Naive thymus-derived CD4-positive, alpha-beta T cell (primary cell): ENCODE measurements around the gene CCL25. TPM values are rescaled to one million over a fixed set of nuclear protein-coding genes. Genes with fewer than 3 reads are reported as not detected.
"Not testable (repeated sequence)": the region's sequence is repeated elsewhere in the genome, so short reads cannot be mapped to it uniquely, and the experiment has no call there.

Experiments
- ATAC-seq: fragments of 150-1000 bp; cut with Tn5 transposase; 2 replicates; pipeline ENCODE4 v1.10.0; 2021; ENCODE audit warnings: mild to moderate bottlenecking, moderate library complexity
- CTCF ChIA-PET: fragments of 350-600 bp; sonication (Branson Sonifier 250); formaldehyde crosslinking; loops from one replicate; lab custom pipeline; 2021; ENCODE audit warnings: antibody characterized with exemption; lab: Charles Lee
- POLR2A ChIA-PET: fragments of 350-600 bp; sonication (Branson Sonifier 250); formaldehyde crosslinking; loops from one replicate; lab custom pipeline; 2021; ENCODE audit warnings: antibody characterized with exemption, inconsistent platforms; lab: Charles Lee
- DNase-seq, 9 donors: peaks; one replicate each; pipeline versions ENCODE4 v3.0.0 to v3.0.0-alpha.2; 2020 to 2022; ENCODE audit warnings: mixed read lengths in 1 of 9
- H3K27ac ChIP-seq: one replicate; pipeline ENCODE4 v1.7.0; 2013; ENCODE audit warnings: mild to moderate bottlenecking, low read depth, low read length, moderate library complexity
- H3K27me3 ChIP-seq, 2 donors: one replicate each; pipeline ENCODE4 v1.7.0; 2013; ENCODE audit warnings: low read length in 2 of 2, mild to moderate bottlenecking in 2 of 2, moderate library complexity in 2 of 2; ENCODE audit not compliant: control insufficient read depth in 2 of 2, insufficient read depth in 2 of 2
- H3K36me3 ChIP-seq, 3 experiments: 1 replicate in 2 of 3; 2 replicates in 1 of 3; pipeline ENCODE4 v1.7.0; 2013; ENCODE audit warnings: low read length in 3 of 3, mild to moderate bottlenecking in 3 of 3, moderate library complexity in 1 of 3; ENCODE audit not compliant: insufficient read depth in 3 of 3, control insufficient read depth in 2 of 3
- H3K4me1 ChIP-seq, 2 donors: one replicate each; pipeline ENCODE4 v1.7.0; 2013; ENCODE audit warnings: low read length in 2 of 2, mild to moderate bottlenecking in 2 of 2, moderate library complexity in 1 of 2; ENCODE audit not compliant: control insufficient read depth in 2 of 2, insufficient read depth in 2 of 2
- H3K4me3 ChIP-seq: 2 replicates; pipeline ENCODE4 v1.7.0; 2013; ENCODE audit warnings: mild to moderate bottlenecking, low read length
- H3K9me3 ChIP-seq, 3 experiments: 1 replicate in 2 of 3; 2 replicates in 1 of 3; pipeline ENCODE4 v1.7.0; 2013; ENCODE audit warnings: low read length in 3 of 3; ENCODE audit not compliant: control insufficient read depth in 2 of 3
- H3K27ac Mint-ChIP-seq, 9 donors: one replicate each; pipeline ENCODE4 v1.8.0; 2020 to 2022; ENCODE audit warnings: mixed read lengths in 9 of 9, mild to moderate bottlenecking in 8 of 9, moderate library complexity in 5 of 9, inconsistent platforms in 2 of 9
- H3K27me3 Mint-ChIP-seq, 5 donors: one replicate each; pipeline ENCODE4 v1.8.0; 2021 to 2022; ENCODE audit warnings: mixed read lengths in 5 of 5, mild to moderate bottlenecking in 1 of 5
- H3K36me3 Mint-ChIP-seq, 5 donors: one replicate each; pipeline ENCODE4 v1.8.0; 2020 to 2022; ENCODE audit warnings: mixed read lengths in 5 of 5, mild to moderate bottlenecking in 3 of 5, inconsistent platforms in 1 of 5
- H3K4me1 Mint-ChIP-seq, 7 donors: one replicate each; pipeline ENCODE4 v1.8.0; 2020 to 2022; ENCODE audit warnings: mixed read lengths in 7 of 7, mild to moderate bottlenecking in 3 of 7, inconsistent platforms in 1 of 7
- H3K4me3 Mint-ChIP-seq, 10 donors: one replicate each; pipeline ENCODE4 v1.8.0; 2020 to 2022; ENCODE audit warnings: mild to moderate bottlenecking in 10 of 10, mixed read lengths in 10 of 10, moderate library complexity in 6 of 10, inconsistent platforms in 2 of 10
- H3K9me3 Mint-ChIP-seq, 11 donors: one replicate each; pipeline ENCODE4 v1.8.0; 2020 to 2022; ENCODE audit warnings: mixed read lengths in 11 of 11, mild to moderate bottlenecking in 4 of 11, inconsistent platforms in 1 of 11, moderate library complexity in 1 of 11
- intact Hi-C, 2 donors: fragments of 100-400 bp; cut with micrococcal nuclease; formaldehyde crosslinking; loops; one replicate each; pipeline ENCODE4 v1.15.1; 2023
- polyA plus RNA-seq, 2 donors: library from polyadenylated mRNA; unstranded; fragments of 300-500 nt; fragmentation: Illumina TruSeq; gene quantifications; one replicate each; pipeline ENCODE4 v1.2.3, GENCODE V29; 2021
- total RNA-seq, 6 experiments: library from RNA in 5 of 6; stranded (reverse) in 5 of 6; gene quantifications; 1 replicate in 5 of 6; 2 replicates in 1 of 6; pipeline ENCODE4 v1.2.3 and lab custom pipeline; 2021 to 2026

Gene CCL25
- total and polyA plus RNA-seq, 7 experiments from 2014 or later: 2.3 TPM; not detected in 6

DNA sequence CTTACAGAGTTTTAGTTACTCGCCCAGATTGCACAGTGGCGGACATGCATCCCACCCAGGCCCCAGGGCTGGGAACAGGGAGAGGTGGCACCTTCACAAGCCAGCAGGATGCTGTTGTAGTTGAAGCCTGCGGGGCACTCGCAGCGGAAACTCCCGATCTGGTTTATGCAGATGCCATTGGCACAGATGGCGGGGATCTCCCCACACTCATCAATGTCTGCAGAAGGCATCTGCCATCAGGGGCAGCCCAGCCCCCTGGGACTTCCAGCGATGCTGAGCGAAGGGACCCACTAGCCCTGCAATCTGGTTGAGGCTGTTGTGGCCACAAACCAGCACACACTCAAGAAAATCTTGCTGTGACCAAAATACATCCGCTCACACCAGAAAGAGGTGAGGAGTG is 44.6 kb downstream of the CCL25 start:
- CTCF ChIA-PET: no interaction called here
- ATAC-seq (no peak), DNase-seq (no peak)
- H3K9me3 ChIP-seq: peaks cover 6 to 34% (median 10%) of the 10 kb centered on the region in 3 experiments
- peaks cover 0 to 42% (median 25%) of the 10 kb centered on the region in 11 donors for H3K9me3 Mint-ChIP-seq
- H3K27me3 Mint-ChIP-seq: peaks cover 0 to 5% (median 5%) of the 10 kb centered on the region in 5 donors
- intact Hi-C loops: no loop called here
- peaks cover 0 to 6% (median 0%) of the 10 kb centered on the region in 5 donors for H3K36me3 Mint-ChIP-seq
- H3K27me3 ChIP-seq: no peaks in the 10 kb centered on the region
- no peaks in the 10 kb centered on the region for H3K4me1 ChIP-seq
- POLR2A ChIA-PET: no interaction called here
- H3K27ac ChIP-seq: no peak overlapping the region
- no peaks in the 10 kb centered on the region for H3K36me3 ChIP-seq
- H3K4me3 Mint-ChIP-seq: no peak overlapping the region
- no peaks in the 10 kb centered on the region for H3K4me1 Mint-ChIP-seq
- H3K4me3 ChIP-seq: no peak overlapping the region
- H3K27ac Mint-ChIP-seq: no peak overlapping the region

DNA sequence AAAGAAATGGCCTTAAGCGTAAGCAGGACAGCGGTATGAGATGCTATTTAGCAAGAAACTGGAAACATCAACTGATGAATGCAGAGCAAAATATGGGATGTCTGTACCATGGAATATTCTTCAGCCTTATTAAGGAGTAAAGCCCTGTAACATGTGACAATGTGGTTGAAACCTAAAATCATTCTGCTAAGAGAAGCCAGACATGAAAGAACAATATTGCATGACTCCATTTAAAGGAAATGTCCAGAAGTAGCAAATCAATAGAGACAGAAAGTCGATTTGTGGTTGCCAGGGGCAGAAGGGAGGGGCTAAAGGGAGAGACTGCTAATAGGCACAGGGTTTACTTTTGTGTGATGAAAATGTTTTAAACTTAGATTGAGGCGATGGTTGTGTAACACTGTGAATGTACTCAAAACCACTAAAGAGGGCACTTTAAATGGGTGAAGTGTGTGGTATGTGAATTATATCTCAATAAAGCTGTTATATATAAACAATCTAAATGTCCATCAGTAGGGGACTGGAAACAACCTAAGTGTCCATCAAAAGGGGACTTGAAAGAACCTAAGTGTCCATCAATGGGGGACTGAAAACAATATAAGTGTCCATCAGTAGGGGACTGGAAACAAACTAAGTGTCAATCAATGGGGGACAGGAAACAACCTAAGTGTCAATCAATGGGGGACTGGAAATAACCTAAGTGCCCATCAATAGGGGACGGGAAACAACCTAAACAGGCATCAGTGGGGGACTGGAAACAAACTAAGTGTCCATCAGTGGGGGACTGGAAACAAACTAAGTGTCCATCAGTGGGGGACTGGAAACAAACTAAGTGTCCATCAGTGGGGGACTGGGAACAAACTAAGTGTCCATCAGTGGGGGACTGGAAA is 45.4 kb downstream of the CCL25 start:
- DNase-seq: no peak
- no peak overlapping the region for H3K4me3 ChIP-seq
- ChIA-PET CTCF (no interaction called here), POLR2A (no interaction called here)
- no peaks in the 10 kb centered on the region for H3K27me3 ChIP-seq
- Mint-ChIP-seq H3K27me3 (peaks cover 0 to 10% (median 5%) of the 10 kb centered on the region in 5 donors), H3K4me3 (no peak overlapping the region), H3K36me3 (peaks cover 0 to 6% (median 0%) of the 10 kb centered on the region in 5 donors), H3K9me3 (peaks cover 0 to 42% (median 25%) of the 10 kb centered on the region in 11 donors), H3K27ac (no peak overlapping the region), H3K4me1 (no peaks in the 10 kb centered on the region)
- H3K27ac ChIP-seq: no peak overlapping the region
- H3K36me3 ChIP-seq: no peaks in the 10 kb centered on the region
- peaks cover 6 to 34% (median 10%) of the 10 kb centered on the region in 3 experiments for H3K9me3 ChIP-seq
- no peaks in the 10 kb centered on the region for H3K4me1 ChIP-seq
- no peak for ATAC-seq
- intact Hi-C loops: no loop called here

DNA sequence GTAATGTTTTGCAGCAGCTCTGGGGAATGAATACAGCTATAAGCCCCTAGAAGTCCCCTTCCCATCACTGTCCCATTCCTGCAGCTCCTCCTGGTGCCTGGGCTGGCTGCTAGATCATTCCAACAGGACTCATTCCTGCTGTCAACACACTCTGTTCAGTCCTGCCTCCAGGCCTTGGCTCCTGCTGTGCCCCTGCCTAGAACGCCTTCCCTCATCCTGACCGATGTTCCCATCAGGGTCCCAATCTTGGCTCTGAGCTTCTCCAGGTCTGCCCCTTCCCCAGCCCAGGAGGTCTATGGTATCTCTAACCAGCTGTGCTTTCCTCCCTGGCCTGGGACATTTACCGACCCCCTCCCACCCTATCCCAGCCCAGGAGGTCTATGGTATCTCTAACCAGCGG is 48.8 kb downstream of the CCL25 start:
- ATAC-seq: no peak
- ChIA-PET CTCF (no interaction called here), POLR2A (no interaction called here)

DNA sequence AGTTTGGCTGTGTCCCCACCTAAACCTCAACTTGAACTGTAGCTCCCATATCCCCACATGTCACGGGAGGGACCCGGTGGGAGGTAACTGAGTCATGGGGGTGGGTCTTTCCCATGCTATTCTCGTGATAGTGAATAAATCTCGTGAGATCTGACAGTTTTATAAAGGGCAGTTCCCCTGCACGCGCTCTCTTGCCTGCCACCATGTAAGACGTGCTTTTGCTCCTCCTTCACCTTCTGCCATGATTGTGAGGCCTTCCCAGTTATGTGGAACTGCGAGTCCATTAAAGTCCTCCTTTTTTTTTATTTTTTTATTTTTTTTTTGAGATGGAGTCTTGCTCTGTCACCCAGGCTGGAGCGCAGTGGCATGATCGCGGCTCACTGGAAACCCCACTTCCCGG is 49.4 kb downstream of the CCL25 start:
- H3K4me3 Mint-ChIP-seq, DNase-seq, H3K36me3 Mint-ChIP-seq, H3K4me1 ChIP-seq, POLR2A ChIA-PET, H3K27ac ChIP-seq, H3K9me3 ChIP-seq, H3K36me3 ChIP-seq, H3K4me3 ChIP-seq, H3K27me3 ChIP-seq, H3K27ac Mint-ChIP-seq, intact Hi-C loops, H3K4me1 Mint-ChIP-seq, ATAC-seq, CTCF ChIA-PET: not testable (repeated sequence)
- peaks cover 0 to 17% (median 9%) of the 10 kb centered on the region in 5 donors for H3K27me3 Mint-ChIP-seq
- H3K9me3 Mint-ChIP-seq: peaks cover 0 to 13% (median 3%) of the 10 kb centered on the region in 11 donors

More for the DNA sequence above, 48.8 kb downstream of the CCL25 start:
- peaks cover under 1 to 7% (median 4%) of the 10 kb centered on the region in 3 experiments for H3K9me3 ChIP-seq
- DNase-seq: no peak
- no peaks in the 10 kb centered on the region for H3K4me1 ChIP-seq
- H3K27me3 ChIP-seq: no peaks in the 10 kb centered on the region
- H3K27ac ChIP-seq: no peak overlapping the region
- intact Hi-C loops: no loop called here
- H3K4me3 Mint-ChIP-seq: no peak overlapping the region
- peaks cover 0 to 19% (median 9%) of the 10 kb centered on the region in 5 donors for H3K27me3 Mint-ChIP-seq
- no peak overlapping the region for H3K4me3 ChIP-seq
- no peaks in the 10 kb centered on the region for H3K4me1 Mint-ChIP-seq
- H3K27ac Mint-ChIP-seq: no peak overlapping the region
- peaks cover 0 to 3% (median 0%) of the 10 kb centered on the region in 5 donors for H3K36me3 Mint-ChIP-seq
- H3K9me3 Mint-ChIP-seq: peaks cover 0 to 16% (median 6%) of the 10 kb centered on the region in 11 donors
- H3K36me3 ChIP-seq: no peaks in the 10 kb centered on the region

DNA sequence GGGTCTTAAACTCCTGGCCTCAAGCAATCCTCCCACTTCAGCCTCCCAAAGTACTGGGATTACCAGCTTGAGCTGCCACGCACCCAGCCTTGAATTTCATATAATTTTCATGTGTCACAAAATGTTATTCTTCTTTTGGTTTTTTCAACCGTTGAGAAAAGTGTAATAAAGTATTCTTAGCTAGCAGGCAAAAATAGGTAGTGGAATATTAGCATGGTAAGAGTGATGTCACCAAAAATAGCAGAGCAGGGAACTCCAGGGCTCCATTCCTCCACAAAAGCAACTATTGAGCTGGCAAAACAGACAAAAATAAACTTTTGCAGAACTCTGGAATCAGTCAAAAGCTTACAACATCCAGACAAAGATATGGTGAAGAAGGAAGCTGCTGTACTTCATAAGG is 52.9 kb downstream of the CCL25 start:
- Histone ChIP-seq H3K9me3 (peaks cover 0 to 6% (median 0%) of the 10 kb centered on the region in 3 experiments), H3K36me3 (no peaks in the 10 kb centered on the region), H3K4me3 (no peak overlapping the region), H3K27ac (no peak overlapping the region), H3K27me3 (peaks cover 0 to 4% of the 10 kb centered on the region in 2 donors), H3K4me1 (no peaks in the 10 kb centered on the region)
- Mint-ChIP-seq H3K27me3 (peaks cover 0 to 34% (median 16%) of the 10 kb centered on the region in 5 donors), H3K9me3 (peaks cover 0 to 5% (median 0%) of the 10 kb centered on the region in 11 donors), H3K27ac (no peak overlapping the region), H3K4me3 (no peak overlapping the region), H3K4me1 (no peaks in the 10 kb centered on the region), H3K36me3 (no peaks in the 10 kb centered on the region)
- ChIA-PET POLR2A (no interaction called here), CTCF (no interaction called here)
- DNase-seq (no peak), ATAC-seq (no peak)
- intact Hi-C loops: no loop called here

DNA sequence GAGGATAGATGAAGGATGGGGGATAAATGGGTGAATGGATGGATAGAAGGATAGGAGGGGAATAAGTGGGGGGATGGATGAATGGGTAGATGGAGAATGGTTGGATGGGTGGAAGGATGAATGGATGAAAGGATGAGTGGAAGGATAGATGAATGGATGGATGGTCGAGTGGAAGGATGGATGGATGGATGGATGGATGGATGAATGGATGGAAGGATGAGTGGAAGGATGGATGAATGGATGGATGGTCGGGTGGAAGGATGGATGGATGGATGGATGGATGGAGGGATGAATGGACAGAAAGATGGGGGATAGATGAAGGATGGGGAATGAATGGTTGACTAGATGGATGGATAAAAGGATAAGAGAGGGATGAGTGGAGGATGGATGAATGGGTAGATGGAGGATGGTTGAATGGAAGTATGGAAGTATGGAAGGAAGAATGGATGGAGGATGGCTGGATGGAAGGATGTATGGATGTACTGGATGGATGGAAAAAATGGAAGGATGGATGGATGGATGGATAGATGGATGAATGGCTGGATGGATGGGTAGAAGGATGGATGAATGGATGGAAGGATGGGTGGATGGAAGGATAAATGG is 54.8 kb downstream of the CCL25 start:
- Mint-ChIP-seq H3K4me3 (no peak overlapping the region), H3K9me3 (peaks cover 0 to 5% (median 0%) of the 10 kb centered on the region in 11 donors), H3K27ac (no peak overlapping the region), H3K27me3 (peaks cover 0 to 31% (median 16%) of the 10 kb centered on the region in 5 donors), H3K4me1 (no peaks in the 10 kb centered on the region), H3K36me3 (no peaks in the 10 kb centered on the region)
- DNase-seq (no peak), ATAC-seq (no peak)
- H3K36me3 ChIP-seq: no peaks in the 10 kb centered on the region
- H3K27ac ChIP-seq: no peak overlapping the region
- no peaks in the 10 kb centered on the region for H3K4me1 ChIP-seq
- peaks cover 0 to 4% of the 10 kb centered on the region in 2 donors for H3K27me3 ChIP-seq
- intact Hi-C loops: no loop called here
- H3K9me3 ChIP-seq: peaks cover 0 to 7% (median 0%) of the 10 kb centered on the region in 3 experiments
- H3K4me3 ChIP-seq: no peak overlapping the region
- ChIA-PET POLR2A (no interaction called here), CTCF (no interaction called here)
